MM.1S (cell line): Measurements from ENCODE around the gene PGD.
A peak's percentile ranks its signal among the peaks of the same experiment; 100 is the strongest.
"Not testable (repeated sequence)": the region's sequence is repeated elsewhere in the genome, so short reads cannot be mapped to it uniquely, and the experiment has no call there.

Source experiments
- CTCF ChIP-seq: fragments of 300-600 bp; sonication (generic); IDR thresholded peaks from 2 replicates; pipeline ENCODE4 v1.5.1; 2016; ENCODE audit warnings: antibody characterized with exemption, low read length, mixed read lengths
- EZH2phosphoT487 ChIP-seq: fragments of 300-600 bp; sonication (generic); IDR thresholded peaks from 2 replicates; pipeline ENCODE4 v1.6.1; 2018; ENCODE audit warnings: antibody characterized with exemption, low read length

GRCh38 chr1:10377365-10378029, 21.4 kb upstream of the PGD start:
- TF ChIP-seq CTCF, result peak; percentile 60
- not testable (repeated sequence) for TF ChIP-seq EZH2phosphoT487
